Ishikawa (cell line): ENCODE data around the gene ADAMTS12.

ENCODE experiments used
- CEBPB ChIP-seq: IDR thresholded peaks from 2 replicates; pipeline ENCODE4 v1.6.1; 2012
- CREB1 ChIP-seq: IDR thresholded peaks from 2 replicates; pipeline ENCODE4 v1.6.1; 2012; ENCODE audit warnings: low read depth
- EGR1 ChIP-seq: IDR thresholded peaks from 2 replicates; pipeline ENCODE4 v1.6.1; 2012
- EP300 ChIP-seq: IDR thresholded peaks from 2 replicates; pipeline ENCODE4 v1.6.1; 2012; ENCODE audit warnings: borderline replicate concordance
- FOXM1 ChIP-seq: IDR thresholded peaks from 2 replicates; pipeline ENCODE4 v1.6.1; 2012; ENCODE audit warnings: low read depth, borderline replicate concordance
- NFIC ChIP-seq: IDR thresholded peaks from 2 replicates; pipeline ENCODE4 v1.6.1; 2012
- RAD21 ChIP-seq: IDR thresholded peaks from 2 replicates; pipeline ENCODE4 v1.6.1; 2012; ENCODE audit warnings: low read depth
- REST ChIP-seq: IDR thresholded peaks from 2 replicates; pipeline ENCODE4 v1.6.1; 2012; ENCODE audit warnings: low read depth, mild to moderate bottlenecking
- TAF1 ChIP-seq: IDR thresholded peaks from 2 replicates; pipeline ENCODE4 v1.6.1; 2012; ENCODE audit warnings: low read depth, mild to moderate bottlenecking
- TCF12 ChIP-seq: IDR thresholded peaks from 2 replicates; pipeline ENCODE4 v1.6.1; 2012; ENCODE audit warnings: low read depth
- TEAD4 ChIP-seq: IDR thresholded peaks from 2 replicates; pipeline ENCODE4 v1.6.1; 2012
- USF1 ChIP-seq: IDR thresholded peaks from 2 replicates; pipeline ENCODE4 v1.6.1; 2012
- YY1 ChIP-seq: IDR thresholded peaks from 2 replicates; pipeline ENCODE4 v1.6.1; 2012; ENCODE audit warnings: low read depth
- ZBTB7A ChIP-seq: IDR thresholded peaks from 2 replicates; pipeline ENCODE4 v1.6.1; 2012; ENCODE audit warnings: low read depth
- TF ChIP-seq, protein P1 (sequence below): IDR thresholded peaks from 2 replicates; pipeline ENCODE4 v1.6.1; 2012

ADAMTS12 gene

DNA sequence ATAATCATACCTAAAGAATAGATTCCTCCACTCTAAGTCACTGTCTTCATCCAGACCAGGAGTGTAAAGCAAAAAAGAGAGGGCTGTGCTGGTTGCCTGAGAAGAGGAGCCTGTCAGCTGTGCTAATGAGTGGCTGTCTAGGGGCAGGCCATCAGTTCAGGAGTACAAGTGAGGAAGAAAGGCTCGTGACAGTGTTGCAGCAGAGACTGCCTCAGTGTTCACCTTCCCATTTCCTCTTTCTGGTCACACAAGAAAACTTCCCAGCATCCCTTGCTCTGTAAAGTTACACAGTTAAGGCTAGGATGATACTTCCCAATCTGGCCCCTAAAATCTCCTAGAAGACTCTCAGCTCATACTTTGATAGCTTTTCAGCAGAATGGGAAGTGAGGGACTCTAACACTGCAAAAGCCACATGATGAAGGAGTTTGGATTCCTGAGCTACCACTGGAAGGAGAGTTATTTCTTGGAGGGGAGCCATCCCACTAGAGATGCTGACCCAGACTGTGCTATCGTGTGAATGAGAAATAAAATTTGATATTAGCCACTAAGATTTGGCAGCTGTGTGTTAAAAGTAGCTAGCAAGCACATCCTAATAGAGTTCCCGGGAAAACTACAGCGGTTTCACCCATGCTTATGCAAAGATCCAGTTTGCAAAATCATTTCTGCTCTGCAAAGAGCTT lies 67.1 kb downstream of the ADAMTS12 start:
- no peak for TF ChIP-seq TEAD4

- TF ChIP-seq TAF1, result no peak
Measured at GRCh38 chr5:33817301-33817700, 74.5 kb downstream of the ADAMTS12 start.

GRCh38 chr5:33816791-33817190 lies 75.0 kb downstream of the ADAMTS12 start:
- TF ChIP-seq TEAD4 (no peak), YY1 (no peak), NFIC (no peak), TAF1 (no peak), TCF12 (no peak), USF1 (no peak), EP300 (no peak), FOXM1 (no peak)
- TF ChIP-seq, protein P1, sequence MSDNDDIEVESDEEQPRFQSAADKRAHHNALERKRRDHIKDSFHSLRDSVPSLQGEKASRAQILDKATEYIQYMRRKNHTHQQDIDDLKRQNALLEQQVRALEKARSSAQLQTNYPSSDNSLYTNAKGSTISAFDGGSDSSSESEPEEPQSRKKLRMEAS, result no peak

DNA sequence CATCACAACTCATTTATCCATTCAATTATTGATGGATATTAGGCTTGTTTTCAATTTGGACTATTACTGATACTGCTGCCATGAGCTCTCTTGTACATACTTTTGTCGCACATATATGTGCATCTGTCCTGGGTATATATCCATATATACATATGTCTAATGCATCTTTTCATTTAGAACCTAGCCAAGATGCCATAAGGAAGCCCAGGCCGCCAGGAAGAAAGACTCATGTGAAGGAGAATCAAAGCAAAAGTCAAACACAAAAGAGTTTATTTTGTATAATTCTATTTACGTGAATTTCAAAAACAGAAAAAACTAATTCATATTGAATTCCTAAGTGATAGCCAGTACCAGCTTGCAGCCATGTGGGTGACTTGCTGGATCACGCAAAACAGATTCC lies 79.0 kb downstream of the ADAMTS12 start:
- TF ChIP-seq EGR1 (no peak), TEAD4 (no peak), RAD21 (no peak), ZBTB7A (no peak), CREB1 (no peak), REST (no peak), TAF1 (no peak), TCF12 (no peak), CEBPB (no peak)

DNA sequence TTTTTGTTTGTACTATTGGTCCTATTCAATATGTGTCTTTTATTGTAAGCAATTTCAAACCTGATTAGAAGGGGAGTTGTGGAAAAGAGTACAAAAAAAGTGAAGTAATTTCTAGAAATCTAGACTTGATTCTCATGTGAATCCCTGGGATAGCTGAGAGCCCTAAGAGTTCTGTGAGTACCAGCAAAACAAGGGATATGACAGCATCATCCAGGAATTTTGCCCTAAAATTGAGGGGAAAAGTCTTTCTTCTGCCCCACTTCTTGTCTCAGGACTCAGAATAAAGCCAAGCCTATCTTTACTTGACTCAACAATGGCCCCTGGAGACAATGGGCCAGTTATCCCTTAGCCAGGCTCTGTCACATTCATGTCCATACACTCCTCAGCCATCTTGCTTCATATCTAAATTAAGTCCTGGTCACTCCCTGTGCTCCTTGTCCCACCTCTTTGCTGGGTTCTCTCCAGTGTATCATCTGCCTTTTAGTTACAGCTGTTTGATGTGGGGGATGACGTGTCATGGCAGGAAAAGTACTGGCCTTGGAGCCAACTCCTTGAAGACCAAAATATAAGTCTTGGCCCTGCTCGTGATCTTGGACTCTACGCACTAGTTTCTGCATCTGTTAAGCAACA lies 81.2 kb downstream of the ADAMTS12 start:
- TF ChIP-seq RAD21 (no peak), TAF1 (no peak)

- no peak for TF ChIP-seq FOXM1
- TF ChIP-seq CEBPB, result no peak
- TF ChIP-seq, protein P1, result no peak
Measured at GRCh38 chr5:33809936-33810335, 81.9 kb downstream of the ADAMTS12 start.

DNA sequence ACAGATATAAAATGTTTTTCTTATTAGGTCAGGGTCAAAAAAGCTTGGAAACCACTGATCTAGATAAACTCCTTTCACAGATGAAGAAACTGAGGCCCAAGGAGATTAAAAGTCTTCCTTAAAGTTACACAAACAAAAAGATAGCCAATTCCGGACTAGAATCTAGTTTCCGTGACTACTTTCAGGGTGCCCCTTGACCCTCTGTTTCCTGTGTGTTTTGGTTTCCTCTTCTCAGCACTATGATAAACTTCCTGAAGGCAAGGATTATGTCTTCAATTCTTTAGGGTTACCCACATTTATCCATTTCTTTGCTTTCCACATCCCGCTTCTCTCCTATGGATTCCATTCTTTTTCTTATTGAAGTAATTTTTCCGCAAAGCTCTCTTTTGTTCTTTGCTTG lies 83.1 kb downstream of the ADAMTS12 start:
- no peak for TF ChIP-seq EP300
- no peak for TF ChIP-seq CREB1
- no peak for TF ChIP-seq USF1

DNA sequence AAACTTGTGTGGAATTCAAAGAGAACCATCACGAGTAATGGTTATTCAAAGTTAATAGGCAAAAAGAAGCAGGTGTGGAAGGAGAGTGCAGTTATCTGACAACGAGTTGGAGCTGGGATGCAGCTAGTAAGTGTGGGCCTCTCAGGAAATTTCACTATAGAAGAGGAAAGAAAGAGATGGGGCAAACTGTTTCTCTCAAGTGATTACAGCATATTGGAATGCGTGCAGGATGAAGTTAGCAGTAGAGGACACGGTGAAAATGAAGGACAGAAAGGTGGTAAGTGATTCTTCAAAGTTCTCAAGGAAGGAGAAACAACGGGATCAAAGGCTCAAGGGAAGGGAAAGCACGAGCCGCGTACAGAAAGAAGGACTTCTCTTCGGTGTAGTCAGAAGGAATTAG lies 84.0 kb downstream of the ADAMTS12 start:
- TF ChIP-seq TEAD4, result no peak
- TF ChIP-seq REST, result no peak
- TF ChIP-seq, protein P1, result no peak
- no peak for TF ChIP-seq EGR1
